HEK293T (cell line): ENCODE results near the gene UQCRH.

Experiments
- BHLHE40 ChIP-seq: fragments of 450-650 bp; IDR thresholded peaks from 2 replicates; pipeline ENCODE4 v1.6.1; 2016; ENCODE audit warnings: mild to moderate bottlenecking, moderate library complexity, borderline replicate concordance
- CTBP1 ChIP-seq: fragments of 450-650 bp; IDR thresholded peaks from 2 replicates; pipeline ENCODE4 v1.6.1; 2016; ENCODE audit warnings: borderline replicate concordance
- ELF4 ChIP-seq: fragments of 450-650 bp; IDR thresholded peaks from 2 replicates; pipeline ENCODE4 v1.6.1; 2017; ENCODE audit warnings: antibody characterized with exemption
- FOXM1 ChIP-seq: fragments of 450-650 bp; IDR thresholded peaks from 2 replicates; pipeline ENCODE4 v1.6.1; 2017; ENCODE audit warnings: mild to moderate bottlenecking, borderline replicate concordance
- HDGF ChIP-seq: fragments of 450-650 bp; IDR thresholded peaks from 2 replicates; pipeline ENCODE4 v1.6.1; 2017; ENCODE audit warnings: antibody characterized with exemption, borderline replicate concordance
- LEF1 ChIP-seq: fragments of 450-650 bp; IDR thresholded peaks from 2 replicates; pipeline ENCODE4 v1.6.1; 2017; ENCODE audit warnings: mild to moderate bottlenecking, borderline replicate concordance
- PKNOX1 ChIP-seq: fragments of 450-650 bp; IDR thresholded peaks from 2 replicates; pipeline ENCODE4 v1.6.1; 2016
- SP1 ChIP-seq: fragments of 450-650 bp; IDR thresholded peaks from 2 replicates; pipeline ENCODE4 v1.6.1; 2017
- SUZ12 ChIP-seq: fragments of 450-650 bp; IDR thresholded peaks from 2 replicates; pipeline ENCODE4 v1.6.1; 2016; ENCODE audit warnings: mild to moderate bottlenecking
- TARDBP ChIP-seq: fragments of 450-650 bp; IDR thresholded peaks from 2 replicates; pipeline ENCODE4 v1.6.1; 2016

- TF ChIP-seq ELF4 (no peak), BHLHE40 (no peak), FOXM1 (no peak), TARDBP (no peak), PKNOX1 (no peak), SP1 (no peak), HDGF (no peak), LEF1 (no peak), CTBP1 (no peak), SUZ12 (no peak)
Observed at GRCh38 chr1:46263146-46263545, 40.4 kb upstream of the UQCRH start.
